Stimulated activated CD4-positive, alpha-beta T cell treated with anti-CD3 and anti-CD28 coated beads, Interleukin-1b, Interleukin-23, amount 100 ng/mL, for 1 hour (primary cell): Measurements from ENCODE around the gene PSMD3.
A peak's percentile ranks its signal among the peaks of the same experiment; 100 is the strongest.
"Not testable (repeated sequence)": the region's sequence is repeated elsewhere in the genome, so short reads cannot be mapped to it uniquely, and the experiment has no call there.

Experiments used
- DNase-seq, 2 donors: peaks; one replicate each; pipeline ENCODE4 v3.0.0-alpha.2; 2020; ENCODE audit warnings: low read depth in 2 of 2

PSMD3 gene

DNA sequence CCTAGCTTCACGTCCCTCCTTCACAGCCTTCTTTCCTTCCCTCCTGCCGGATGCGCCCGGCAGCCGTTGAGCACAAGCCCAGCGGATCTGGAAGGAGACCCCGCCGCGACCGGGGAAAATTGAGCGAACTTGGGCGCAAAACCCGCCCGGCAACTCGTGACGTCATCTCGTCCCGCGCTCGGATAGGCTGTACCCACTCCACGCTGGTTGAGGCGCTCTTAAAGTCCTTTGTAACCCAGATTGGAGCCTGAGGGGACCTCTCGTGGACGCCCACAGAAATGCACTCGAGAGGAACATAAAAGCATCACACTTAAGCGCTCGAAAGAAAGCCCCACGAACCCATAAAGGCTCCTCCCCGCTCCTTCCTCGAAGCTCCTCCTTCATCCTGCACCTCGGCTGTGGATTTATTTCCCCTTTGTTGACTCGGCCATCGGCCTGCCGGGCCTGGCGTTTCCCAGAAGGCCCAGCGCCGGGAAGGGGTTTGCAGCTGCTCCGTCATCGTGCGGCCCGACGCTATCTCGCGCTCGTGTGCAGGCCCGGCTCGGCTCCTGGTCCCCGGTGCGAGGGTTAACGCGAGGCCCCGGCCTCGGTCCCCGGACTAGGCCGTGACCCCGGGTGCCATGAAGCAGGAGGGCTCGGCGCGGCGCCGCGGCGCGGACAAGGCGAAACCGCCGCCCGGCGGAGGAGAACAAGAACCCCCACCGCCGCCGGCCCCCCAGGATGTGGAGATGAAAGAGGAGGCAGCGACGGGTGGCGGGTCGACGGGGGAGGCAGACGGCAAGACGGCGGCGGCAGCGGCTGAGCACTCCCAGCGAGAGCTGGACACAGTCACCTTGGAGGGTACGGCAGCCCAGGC is at the start of gene PSMD3:
Gene PSMD3 (plus strand): TSS at position 457 of the 856 bp plus-strand sequence. CDS start 164 bp downstream, at position 621.
- DNase-seq, result peak; percentile 91 to 95

DNA sequence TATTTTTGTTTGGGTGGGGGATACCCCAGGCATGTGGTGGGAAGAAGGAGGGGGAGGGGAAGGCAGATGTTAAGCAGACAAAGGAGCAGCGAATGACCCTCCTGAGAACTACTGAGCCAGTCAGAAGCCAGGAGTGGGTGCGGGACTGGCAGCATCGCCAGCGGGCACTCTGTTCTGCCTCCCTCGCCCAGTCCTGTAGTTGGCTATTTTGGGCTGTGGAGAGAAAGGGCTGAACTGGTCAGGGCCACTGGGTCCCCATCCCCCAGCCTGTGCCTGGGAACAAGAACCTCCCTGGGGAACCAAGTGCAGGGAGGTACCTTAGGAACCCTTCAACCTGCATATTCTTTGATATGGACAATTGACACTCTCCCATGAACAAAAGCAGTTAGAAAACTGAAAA is 46.7 kb upstream of the PSMD3 start:
- no peak for DNase-seq

DNA sequence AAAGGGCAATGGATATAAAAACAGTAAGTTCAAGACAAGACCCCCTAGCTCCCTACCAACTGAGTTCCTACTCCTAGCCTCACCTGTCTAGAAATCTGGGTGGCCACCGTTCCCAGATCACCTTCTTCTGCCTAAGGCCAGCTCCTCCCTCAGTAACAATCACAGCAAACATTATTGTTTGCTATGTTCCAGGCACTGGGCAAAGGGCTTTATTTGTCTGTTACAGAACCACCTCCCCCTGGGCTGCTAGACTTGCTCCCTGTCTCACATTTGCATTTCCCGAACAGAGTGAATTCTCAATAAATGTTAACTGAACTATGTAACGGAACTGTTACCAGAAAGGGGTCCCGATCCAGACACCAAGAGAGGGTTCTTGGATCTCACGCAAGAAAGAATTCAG is 46.3 kb upstream of the PSMD3 start:
- DNase-seq, result no peak

DNA sequence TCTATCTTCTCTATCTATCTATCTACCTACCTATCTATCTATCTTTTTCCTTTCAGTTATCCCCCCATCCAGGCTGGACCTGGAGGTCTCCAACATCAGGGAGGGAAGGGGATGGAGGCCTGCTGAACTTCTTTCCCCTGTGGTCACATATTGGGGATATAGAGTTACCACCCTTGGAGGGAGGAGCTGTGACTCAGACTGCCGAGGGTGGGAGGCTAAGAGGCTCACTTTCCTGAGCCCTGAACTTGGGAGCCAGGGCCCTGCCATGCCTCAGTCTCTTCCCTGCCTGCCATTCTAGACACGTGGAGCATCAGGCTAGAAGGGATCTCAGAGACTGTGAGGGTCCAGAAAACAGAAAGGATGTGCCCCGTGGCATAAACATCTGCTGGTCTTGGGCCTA is 44.7 kb upstream of the PSMD3 start:
- no peak for DNase-seq

DNA sequence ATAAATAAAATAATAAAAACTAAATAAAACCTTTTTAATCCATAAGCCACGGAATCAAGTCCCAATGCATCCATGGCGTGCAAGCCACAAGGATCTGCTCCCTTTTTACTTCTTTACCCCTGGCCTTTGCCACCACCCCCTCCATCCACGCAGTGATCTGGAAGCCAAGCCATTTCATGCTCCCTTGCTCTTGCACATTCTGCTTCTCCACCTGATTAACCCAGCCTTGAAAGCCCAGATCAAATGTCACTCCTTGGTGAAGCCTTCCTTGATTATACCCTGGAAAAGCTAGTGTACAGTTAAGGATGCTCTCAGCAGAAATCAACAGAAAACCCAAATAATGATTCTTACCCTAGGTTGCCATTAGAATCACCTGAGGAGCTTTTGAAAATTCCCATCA is 43.2 kb upstream of the PSMD3 start:
- DNase-seq, result no peak

DNA sequence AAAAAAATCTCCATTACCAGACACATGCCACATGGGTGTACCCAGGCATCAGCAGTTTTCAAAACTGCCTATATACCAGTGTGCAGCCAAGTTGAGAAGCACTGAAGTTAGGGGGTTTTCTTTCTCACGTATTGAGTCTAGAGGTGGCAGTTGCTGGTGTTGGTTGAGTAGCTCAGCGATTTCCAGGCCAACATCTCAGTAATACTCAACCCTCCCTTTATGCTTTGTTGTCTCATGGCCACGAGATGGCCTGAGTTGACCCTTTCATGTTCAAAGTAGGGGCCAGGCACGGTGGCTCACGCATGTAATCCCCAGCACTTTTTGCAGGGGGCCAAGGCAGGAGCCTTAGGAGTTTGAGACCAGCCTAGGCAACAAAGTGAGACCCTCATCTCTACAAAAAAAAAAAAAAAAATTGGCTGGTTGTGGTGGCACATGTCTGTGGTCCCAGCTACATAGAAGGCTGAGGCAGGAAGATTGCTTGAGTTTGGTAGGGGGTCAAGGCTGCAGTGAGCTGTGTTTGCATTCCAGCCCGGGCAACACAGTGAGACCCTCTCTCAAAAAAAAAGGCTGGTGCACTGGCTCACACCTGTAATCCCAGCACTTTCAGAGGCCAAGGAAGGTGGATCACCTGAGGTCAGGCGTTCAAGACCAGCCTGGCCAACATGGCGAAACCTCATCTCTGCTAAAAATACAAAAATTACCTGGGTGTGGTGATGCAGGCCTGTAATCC is 42.3 kb upstream of the PSMD3 start:
- no peak for DNase-seq

DNA sequence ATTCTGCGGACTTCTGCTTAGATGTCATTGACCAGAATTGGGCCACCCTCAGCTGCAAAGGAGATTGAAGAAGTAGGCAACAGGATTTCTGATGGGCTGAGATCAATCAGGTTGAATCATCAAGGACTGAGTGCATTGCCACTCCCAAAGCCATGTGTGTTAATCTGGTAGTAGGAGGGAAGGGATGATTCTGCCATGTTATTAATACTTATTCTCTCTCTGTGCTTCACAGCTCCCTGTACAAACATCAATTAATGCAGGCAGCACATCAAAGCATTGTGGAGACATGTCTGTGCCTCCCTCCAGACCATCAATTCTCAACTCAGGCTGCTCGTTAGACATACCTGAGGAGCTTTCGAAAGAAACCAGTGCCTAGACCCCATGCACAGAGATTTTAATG is 41.5 kb upstream of the PSMD3 start:
- DNase-seq, result no peak

DNA sequence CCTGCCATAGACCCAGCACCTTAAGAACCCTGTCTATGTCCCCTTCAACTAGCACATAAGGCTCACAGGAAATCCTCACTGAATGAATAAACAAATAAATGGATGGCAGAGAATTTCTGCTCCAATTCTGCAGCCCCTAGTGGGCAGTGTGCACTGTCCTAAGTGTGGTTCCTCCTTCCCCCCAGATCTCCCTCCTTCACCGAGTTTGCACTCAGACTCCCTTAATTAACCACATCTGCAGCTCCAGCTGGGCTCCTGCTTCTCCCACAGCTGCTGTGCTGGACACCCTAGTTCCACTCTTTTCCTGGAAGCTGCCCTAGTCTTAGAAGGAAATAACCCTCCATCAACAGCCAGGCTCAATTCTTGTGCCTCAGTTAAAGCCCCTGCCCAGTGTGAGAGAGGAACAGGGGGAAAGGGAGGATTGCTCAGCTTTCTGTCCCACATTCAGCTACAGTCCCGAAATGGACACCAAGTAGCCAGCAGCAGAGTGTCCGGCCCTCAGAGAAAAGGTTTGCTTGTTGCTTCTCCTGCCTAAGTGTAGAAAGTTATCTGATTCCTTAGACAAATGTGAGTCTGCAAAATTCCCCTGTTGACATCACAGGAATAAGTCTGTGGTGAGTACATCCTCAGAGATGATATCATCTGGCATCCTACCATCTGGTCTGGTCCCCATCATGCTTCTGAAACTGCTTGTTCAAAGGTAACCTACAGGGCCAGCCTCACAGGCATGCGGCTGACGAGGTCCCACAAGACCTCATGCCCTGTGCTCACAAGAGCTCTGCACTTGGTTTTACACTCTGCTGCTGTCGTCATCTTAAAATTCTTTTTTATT is 40.8 kb upstream of the PSMD3 start:
- no peak for DNase-seq

DNA sequence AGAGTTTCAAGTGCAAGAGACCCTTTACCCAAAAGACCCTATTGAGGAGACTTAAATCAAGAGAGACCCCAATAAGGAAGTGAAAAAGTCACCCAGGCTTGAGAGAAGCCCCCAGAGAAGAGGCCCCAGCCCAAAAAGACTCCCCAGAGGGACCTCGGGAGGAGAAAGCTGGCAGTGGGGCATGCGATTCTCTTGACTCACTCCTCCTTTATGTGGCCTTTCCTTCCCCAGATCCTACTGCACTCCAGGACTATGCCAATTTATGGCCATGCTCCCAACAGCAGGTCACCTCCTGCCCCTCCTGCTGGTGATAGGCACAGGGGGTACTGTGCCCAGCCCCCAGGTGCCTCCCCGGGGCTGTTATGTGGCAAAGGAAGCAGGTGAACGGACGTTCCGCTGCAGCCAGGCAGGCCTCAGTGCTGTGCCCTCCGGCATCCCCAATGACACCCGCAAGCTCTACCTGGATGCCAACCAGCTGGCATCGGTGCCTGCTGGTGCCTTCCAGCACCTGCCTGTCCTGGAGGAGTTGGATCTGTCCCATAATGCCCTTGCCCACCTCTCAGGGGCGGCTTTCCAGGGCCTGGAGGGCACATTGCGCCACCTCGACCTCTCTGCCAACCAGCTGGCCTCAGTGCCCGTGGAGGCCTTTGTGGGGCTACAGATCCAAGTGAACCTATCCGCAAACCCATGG is 36.8 kb upstream of the PSMD3 start:
- DNase-seq, result no peak

DNA sequence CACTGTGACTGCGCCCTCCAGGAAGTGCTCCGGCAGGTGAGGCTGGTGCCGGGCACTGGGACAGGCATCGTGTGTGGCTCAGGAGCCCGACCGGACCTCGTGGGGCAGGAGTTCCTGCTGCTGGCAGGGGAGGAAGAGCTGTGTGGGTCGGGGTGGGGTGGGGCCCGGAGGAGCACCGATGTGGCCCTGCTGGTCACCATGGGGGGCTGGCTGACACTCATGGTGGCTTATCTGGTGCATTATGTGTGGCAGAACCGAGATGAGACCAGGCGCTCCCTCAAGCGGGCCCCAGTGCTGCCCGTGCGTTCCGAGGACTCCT is 36.3 kb upstream of the PSMD3 start:
- DNase-seq, result no peak

DNA sequence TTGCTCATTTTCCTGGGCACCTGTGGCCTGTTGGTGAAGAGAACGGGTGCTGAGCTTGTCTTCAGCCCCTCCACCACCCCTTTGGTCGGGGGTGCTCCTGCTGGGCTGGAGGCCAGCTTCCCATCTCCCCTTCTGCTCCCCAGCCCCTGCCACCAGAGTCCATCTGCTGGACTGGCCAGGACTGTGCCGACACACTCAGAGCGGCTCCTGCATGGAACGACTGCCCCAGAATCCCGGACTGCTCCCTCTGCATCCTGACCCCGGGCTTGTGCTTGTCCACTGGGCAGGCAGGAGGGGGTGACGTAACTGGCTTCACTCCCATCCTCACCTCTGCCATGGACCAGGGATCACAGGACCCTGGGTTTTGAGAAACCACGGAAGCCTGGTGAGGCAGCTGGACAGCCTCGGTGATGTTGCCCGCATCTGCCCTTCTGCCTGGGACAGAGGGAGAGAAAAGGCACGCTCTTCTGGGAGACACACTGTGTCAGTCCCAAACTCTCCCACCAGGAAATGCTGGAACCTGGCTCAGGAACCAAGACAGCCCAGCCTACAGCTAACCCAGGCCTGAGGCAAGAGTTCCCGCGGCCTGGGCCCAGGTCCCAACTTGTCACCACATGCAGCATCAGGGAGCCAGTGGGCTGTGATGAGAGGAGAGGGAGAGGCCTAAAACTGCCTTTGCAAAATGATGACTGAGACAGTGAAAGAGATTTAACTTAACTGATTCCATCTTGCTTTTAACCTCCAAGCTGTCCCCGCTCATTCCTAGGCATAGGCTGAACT is 33.9 kb upstream of the PSMD3 start:
- DNase-seq, result no peak

DNA sequence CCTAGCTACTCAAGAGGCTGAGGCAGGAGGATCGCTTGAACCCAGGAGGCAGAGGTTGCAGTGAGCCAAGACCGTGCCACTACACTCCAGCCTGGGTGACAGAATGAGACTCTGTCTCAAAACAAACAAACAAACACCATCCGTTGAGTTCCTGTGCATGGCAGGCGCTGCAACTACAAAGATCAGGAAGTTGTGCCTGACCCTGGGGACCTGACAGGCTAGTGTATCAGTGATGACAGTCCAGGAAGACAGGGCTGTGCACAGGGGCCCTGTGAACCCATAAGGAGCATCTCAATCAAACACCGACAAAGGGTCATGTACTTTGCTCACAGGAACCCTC is 32.1 kb upstream of the PSMD3 start:
- not testable (repeated sequence) for DNase-seq

DNA sequence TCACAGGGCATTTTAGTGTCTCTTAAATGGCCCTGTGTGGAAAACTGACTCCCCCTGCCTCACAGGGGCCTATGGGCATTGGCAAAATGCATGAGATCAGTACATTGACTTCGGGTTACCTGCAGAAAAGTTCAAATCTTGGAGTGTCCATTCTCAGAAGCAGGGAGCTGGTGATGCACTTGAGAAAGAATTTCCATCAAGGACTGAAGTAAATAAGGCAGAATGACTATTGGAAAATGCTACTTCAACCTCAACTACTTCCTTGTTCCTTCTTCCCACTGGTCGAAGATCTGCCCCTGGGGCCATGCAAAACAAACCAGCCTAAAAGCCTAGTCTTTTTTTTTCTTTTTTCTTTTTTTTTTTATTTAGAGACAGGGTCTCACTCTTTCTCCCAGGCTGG is 31.6 kb upstream of the PSMD3 start:
- no peak for DNase-seq

DNA sequence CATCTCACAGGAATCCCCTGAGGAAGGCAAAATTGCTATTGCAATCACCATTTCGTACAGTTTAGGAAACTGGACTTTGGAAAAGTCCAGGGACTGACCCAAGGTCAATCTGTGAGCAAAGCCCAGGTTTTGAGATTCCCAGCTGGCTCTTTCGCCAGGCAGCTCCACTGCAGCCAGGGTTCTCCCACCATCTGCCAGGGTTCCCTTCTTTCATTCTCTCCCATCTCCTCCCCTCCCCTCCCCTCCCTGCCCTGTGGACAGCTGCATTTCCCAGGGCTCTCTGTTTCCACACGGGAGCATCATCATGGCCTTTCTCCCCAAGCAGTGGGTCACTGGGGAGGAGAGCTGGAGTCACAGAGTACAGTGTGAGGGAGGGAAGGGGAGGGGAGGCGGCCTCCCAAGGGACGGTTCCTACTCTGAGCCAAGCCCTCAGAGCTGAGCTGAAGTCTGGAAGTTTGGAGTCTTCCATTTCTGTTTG is 29.7 kb upstream of the PSMD3 start:
- no peak for DNase-seq

DNA sequence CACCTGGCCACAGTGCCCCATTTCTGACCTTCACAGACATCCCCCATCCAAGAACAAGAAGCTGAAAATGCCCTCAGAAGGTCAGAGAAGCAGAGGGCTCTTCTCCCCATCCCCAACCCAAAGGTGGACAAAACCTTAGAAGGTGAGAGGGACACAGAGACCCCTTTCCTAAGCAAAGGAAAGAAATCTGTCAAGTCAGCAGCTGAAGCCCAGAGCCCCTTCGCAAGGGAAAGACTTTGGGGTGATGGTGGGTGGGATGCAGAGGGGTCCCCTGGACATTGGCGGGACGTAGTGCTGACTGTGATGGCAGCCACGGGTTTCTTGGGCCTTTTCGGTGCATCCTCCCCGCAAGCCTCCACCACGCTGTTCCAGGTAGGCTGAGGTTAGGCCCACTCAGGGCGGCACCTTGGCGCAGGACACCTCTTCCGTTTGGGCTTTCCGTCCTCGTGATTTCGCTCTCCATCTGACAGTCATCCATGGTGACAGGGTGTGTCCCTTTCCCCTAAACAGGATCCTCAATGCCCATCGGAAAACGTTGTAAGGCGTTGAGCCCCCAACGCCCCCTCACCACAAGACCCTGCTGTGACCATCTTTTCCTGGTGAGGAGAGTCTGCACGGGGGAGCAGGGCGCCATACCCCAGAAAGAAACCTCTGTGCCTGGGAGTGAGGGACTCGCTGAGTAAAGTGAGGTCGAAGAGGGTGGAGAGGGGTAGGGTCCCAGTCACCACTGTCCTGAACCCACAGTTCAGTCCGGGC is 28.5 kb upstream of the PSMD3 start:
- no peak for DNase-seq

DNA sequence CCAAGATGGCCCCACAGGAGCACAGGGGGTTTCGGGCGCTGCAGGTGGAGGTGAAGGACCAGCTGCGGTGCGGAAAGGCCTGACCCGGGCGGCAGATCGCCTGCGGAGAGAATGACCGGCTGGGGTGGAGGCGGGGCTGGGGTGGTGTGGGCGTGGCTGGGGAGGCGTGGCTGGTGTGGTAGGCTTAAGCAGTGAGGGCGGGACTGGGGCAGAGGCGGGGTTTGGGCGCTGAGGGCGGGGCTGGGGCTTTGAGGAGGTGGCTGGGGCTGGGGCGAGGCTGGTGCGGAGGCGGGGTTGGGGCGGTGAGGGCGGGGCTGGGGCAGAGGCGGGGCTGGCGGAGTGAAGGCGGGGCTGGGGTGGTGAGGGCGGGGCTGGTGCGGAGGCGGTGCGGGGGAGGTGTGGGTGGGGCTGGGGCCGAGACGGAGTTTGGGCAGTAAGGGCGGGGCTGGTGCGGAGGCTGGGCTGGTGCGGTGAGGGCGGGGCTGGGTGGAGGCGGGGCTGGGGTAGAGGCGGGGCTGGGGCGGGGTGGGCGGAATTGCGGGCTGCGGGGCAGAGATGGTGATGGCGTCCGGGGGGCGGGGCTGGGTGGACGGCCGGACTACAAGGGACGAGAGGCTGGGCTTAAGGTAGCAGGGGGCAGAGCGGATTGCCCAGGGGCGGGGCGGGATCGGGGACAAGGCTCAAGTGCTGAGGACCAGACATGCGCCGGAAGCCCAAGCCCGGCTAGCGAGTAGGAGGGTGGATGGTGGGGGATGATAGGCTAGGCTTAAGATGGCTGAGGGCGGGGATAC is 27.7 kb upstream of the PSMD3 start:
- peak; percentile 76 to 97 for DNase-seq

DNA sequence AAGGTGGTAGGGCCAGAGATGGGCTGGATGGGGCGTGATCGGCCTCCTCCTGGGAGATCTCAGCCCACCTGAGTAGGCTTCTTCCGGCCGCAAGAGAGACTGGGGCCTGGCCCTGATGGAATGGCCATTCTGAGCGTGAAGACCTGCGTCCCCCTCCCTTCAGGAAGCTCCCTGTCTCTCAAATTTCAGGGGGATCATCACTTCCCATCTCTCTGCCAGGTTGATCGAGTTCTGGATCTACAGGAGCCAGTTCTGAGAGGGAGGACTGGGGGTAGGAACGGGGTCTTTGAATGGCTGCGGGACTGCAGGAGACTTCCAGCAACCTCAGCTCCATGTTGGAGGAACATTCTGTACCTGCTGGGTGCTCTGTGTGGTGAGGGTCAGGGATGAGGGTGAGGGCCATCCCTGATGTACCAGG is 27.1 kb upstream of the PSMD3 start:
- no peak for DNase-seq

DNA sequence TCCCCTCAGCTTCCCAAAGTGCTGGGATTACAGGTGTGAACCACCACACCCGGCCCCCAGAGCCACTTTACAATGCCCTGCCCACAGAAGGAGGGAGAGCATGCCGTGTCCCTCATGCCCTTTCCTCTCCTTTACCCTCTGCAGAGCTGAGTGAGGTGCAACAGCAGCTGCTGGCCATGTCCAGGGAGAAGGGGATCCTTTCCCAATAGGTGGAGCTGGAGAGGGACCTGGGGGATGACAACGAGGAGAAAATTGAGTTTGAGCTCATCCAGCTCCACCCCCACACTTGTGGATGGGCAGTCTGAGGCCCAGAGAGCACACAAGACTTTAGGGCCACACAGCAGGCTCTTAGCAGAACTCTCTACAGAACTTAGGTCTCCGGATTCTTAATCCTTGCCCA is 25.7 kb upstream of the PSMD3 start:
- DNase-seq, result no peak

DNA sequence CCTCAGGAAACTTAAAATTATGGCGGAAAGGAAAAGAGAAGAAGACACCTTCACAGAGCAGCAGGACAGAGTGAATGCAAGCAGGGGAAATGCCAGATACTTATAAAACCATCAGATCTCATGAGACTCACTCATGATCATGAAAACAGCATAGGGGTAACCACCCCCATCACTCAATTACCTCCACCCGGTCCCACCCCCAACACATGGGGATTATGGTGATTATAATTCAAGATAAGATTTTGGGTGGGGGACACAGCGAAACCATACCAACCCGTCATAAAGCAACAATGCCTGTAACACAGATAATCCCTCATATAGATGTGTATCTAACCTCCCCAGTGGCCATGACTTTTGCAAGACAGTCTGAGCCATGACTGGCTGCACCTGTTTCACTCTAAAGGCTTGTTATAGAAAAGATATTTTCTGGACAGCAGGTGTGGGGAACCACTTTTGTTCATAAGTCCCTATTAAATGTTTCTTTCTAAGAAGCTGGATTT is 24.8 kb upstream of the PSMD3 start:
- no peak for DNase-seq
